Neural cell (in vitro differentiated cells): ENCODE data around the gene CLDN2. TPM values are rescaled to one million over a fixed set of nuclear protein-coding genes. Genes with fewer than 3 reads are reported as not detected.
A peak's percentile ranks its signal among the peaks of the same experiment; 100 is the strongest.
"Not testable (repeated sequence)": the region's sequence is repeated elsewhere in the genome, so short reads cannot be mapped to it uniquely, and the experiment has no call there.

Experiments used
- H2AFZ ChIP-seq: fragments of 200-600, 300-800 bp; sonication (generic), shearing (Covaris generic); 2 replicates; pipeline ENCODE4 v1.6.0; 2014; ENCODE audit warnings: low read depth, mild to moderate bottlenecking, antibody characterized with exemption, low read length, moderate library complexity
- H3F3A ChIP-seq: fragments of 200-600 bp; shearing (Covaris generic); 2 replicates; pipeline ENCODE4 v1.6.1; 2016; ENCODE audit warnings: mild to moderate bottlenecking, moderate library complexity, mixed read lengths, antibody characterized with exemption, low read length; ENCODE audit not compliant: insufficient read depth, poor library complexity, severe bottlenecking
- H3K27ac ChIP-seq: fragments of 200-600, 300-800 bp; sonication (generic), shearing (Covaris generic); 2 replicates; pipeline ENCODE4 v1.5.1; 2014; ENCODE audit warnings: mild to moderate bottlenecking, low read length, moderate library complexity
- H3K27me3 ChIP-seq: fragments of 300-800, 200-600 bp; sonication (generic), shearing (Covaris generic); 2 replicates; pipeline ENCODE4 v1.6.0; 2014; ENCODE audit warnings: mild to moderate bottlenecking, low read depth, low read length, moderate library complexity; ENCODE audit not compliant: insufficient read depth
- H3K36me3 ChIP-seq: fragments of 300-800, 200-600 bp; sonication (generic), shearing (Covaris generic); 2 replicates; pipeline ENCODE4 v1.5.1; 2014; ENCODE audit warnings: mild to moderate bottlenecking, antibody characterized with exemption, low read length, moderate library complexity; ENCODE audit not compliant: insufficient read depth
- H3K4me2 ChIP-seq: fragments of 300-800, 200-600 bp; sonication (generic), shearing (Covaris generic); 2 replicates; pipeline ENCODE4 v1.6.0; 2014; ENCODE audit warnings: mild to moderate bottlenecking, low read length
- H3K4me3 ChIP-seq: fragments of 300-800, 200-600 bp; sonication (generic), shearing (Covaris generic); 2 replicates; pipeline ENCODE4 v1.5.1; 2014; ENCODE audit warnings: mild to moderate bottlenecking, low read length, moderate library complexity
- H3K79me2 ChIP-seq: fragments of 200-600 bp; shearing (Covaris generic); replicated peaks from 2 replicates; pipeline ENCODE4 v1.6.0; 2014; ENCODE audit warnings: mild to moderate bottlenecking, low read length, moderate library complexity; ENCODE audit not compliant: insufficient read depth
- H3K9ac ChIP-seq: fragments of 300-800, 200-600 bp; sonication (generic), shearing (Covaris generic); 2 replicates; pipeline ENCODE4 v1.6.1; 2016; ENCODE audit warnings: mild to moderate bottlenecking, low read length, mixed read lengths
- H3K9me2 ChIP-seq: fragments of 200-600 bp; shearing (Covaris generic); 2 replicates; pipeline ENCODE4 v1.6.1; 2016; ENCODE audit warnings: mild to moderate bottlenecking, low read length, mixed read lengths; ENCODE audit not compliant: insufficient read depth
- H3K9me3 ChIP-seq: fragments of 200-600, 300-800 bp; sonication (generic), shearing (Covaris generic); 2 replicates; pipeline ENCODE4 v1.6.1; 2016; ENCODE audit warnings: mild to moderate bottlenecking, mixed run types, low read length, moderate library complexity, mixed read lengths
- H4K20me1 ChIP-seq: fragments of 200-600 bp; shearing (Covaris generic); 2 replicates; pipeline ENCODE4 v1.6.1; 2016; ENCODE audit warnings: mild to moderate bottlenecking, mixed run types; ENCODE audit not compliant: insufficient read depth
- EP300 ChIP-seq: fragments of 450-650 bp; conservative IDR thresholded peaks from 2 replicates; pipeline ENCODE4 v1.6.1; 2014; ENCODE audit warnings: antibody characterized with exemption, mild to moderate bottlenecking, moderate library complexity; ENCODE audit not compliant: poor library complexity, severe bottlenecking
- EZH2 ChIP-seq: fragments of 200-600, 300-800 bp; shearing (Covaris generic), sonication (generic); IDR thresholded peaks from 2 replicates; pipeline ENCODE4 v1.6.1; 2014; ENCODE audit warnings: antibody characterized with exemption, low read length, borderline replicate concordance, mild to moderate bottlenecking; ENCODE audit not compliant: insufficient read depth, poor library complexity, severe bottlenecking
- MXI1 ChIP-seq: fragments of 450-650 bp; conservative IDR thresholded peaks from 2 replicates; pipeline ENCODE4 v1.6.1; 2014; ENCODE audit warnings: antibody characterized with exemption, mild to moderate bottlenecking; ENCODE audit not compliant: poor library complexity, severe bottlenecking
- POLR2AphosphoS5 ChIP-seq: IDR thresholded peaks from 2 replicates; pipeline ENCODE4 v1.6.1; 2012
- RAD21 ChIP-seq: fragments of 450-650 bp; conservative IDR thresholded peaks from 2 replicates; pipeline ENCODE4 v1.6.1; 2014; ENCODE audit warnings: antibody characterized with exemption, mild to moderate bottlenecking, moderate library complexity
- SMC3 ChIP-seq: fragments of 450-650 bp; conservative IDR thresholded peaks from 2 replicates; pipeline ENCODE4 v1.6.1; 2014; ENCODE audit warnings: antibody characterized with exemption, mild to moderate bottlenecking, moderate library complexity; ENCODE audit not compliant: poor library complexity
- TAF1 ChIP-seq: IDR thresholded peaks from 2 replicates; pipeline ENCODE4 v1.6.1; 2012; ENCODE audit warnings: low read depth
- polyA minus RNA-seq: library from RNA; depleted of rRNA, polyadenylated mRNA; stranded (reverse); fragments of >200 nt; gene quantifications from 2 replicates; pipeline ENCODE4 v1.2.3, GENCODE V29; 2014
- polyA plus RNA-seq: library from polyadenylated mRNA; depleted of rRNA; stranded (reverse); fragments of >200 nt; gene quantifications from 2 replicates; pipeline ENCODE4 v1.2.3, GENCODE V29; 2014
- TF ChIP-seq, protein P1 (sequence below): IDR thresholded peaks from 2 replicates; pipeline ENCODE4 v1.6.1; 2012; ENCODE audit warnings: borderline replicate concordance
- TF ChIP-seq, protein P2 (sequence below): fragments of 450-650 bp; IDR thresholded peaks from 2 replicates; pipeline ENCODE4 v1.5.1; 2014; ENCODE audit warnings: antibody characterized with exemption, mild to moderate bottlenecking, moderate library complexity; ENCODE audit not compliant: poor library complexity, severe bottlenecking

CLDN2 gene, protein sequence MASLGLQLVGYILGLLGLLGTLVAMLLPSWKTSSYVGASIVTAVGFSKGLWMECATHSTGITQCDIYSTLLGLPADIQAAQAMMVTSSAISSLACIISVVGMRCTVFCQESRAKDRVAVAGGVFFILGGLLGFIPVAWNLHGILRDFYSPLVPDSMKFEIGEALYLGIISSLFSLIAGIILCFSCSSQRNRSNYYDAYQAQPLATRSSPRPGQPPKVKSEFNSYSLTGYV
- polyA plus RNA-seq (not detected in 2 replicates), polyA minus RNA-seq (not detected in 2 replicates)

DNA sequence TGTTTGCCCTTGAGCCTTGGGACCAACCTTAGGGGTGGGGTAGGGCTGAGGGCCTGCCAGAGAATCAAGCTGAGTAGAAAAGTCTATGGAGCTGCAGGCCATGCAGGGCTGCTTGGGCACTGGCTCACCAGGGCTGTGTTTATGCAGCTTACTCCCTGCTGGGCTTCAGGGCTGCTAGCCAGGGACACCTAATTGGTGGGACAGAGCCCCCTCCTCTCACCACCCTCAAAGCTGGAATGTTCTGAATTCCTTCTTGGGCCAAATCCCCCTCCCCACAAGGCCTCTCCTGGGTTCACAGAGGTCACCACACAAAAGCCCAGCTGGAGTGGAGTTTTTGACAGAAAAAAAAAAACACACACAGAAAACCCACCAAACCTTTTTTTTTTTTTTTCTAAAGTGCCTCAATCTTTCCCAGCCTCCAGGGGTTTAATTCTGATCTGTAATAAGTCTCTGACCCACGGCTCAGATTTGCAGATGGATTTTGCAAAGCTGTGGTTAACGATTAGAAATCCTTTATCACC lies at the start of gene CLDN2:
CLDN2 (plus strand) TSS at position 471 of the 521 bp plus-strand sequence. CDS start 7,827 bp downstream, outside the sequence.
- Histone ChIP-seq H3K27me3 (no peaks in the 10 kb centered on the region), H3K4me2 (no peak within 1 kb of the TSS), H4K20me1 (no peaks in the 10 kb centered on the region), H3K9me2 (no peaks in the 10 kb centered on the region), H3F3A (no peaks in the 10 kb centered on the region), H2AFZ (no peak within 1 kb of the TSS), H3K79me2 (no peaks in the 10 kb centered on the region), H3K9me3 (no peaks in the 10 kb centered on the region), H3K27ac (no peak within 1 kb of the TSS), H3K4me3 (no peak within 1 kb of the TSS), H3K9ac (no peak within 1 kb of the TSS), H3K36me3 (no peaks in the 10 kb centered on the region)
- TF ChIP-seq MXI1 (no peak), RAD21 (no peak), EZH2 (no peak), EP300 (no peak), POLR2AphosphoS5 (no peak)
- TF ChIP-seq, protein P1, sequence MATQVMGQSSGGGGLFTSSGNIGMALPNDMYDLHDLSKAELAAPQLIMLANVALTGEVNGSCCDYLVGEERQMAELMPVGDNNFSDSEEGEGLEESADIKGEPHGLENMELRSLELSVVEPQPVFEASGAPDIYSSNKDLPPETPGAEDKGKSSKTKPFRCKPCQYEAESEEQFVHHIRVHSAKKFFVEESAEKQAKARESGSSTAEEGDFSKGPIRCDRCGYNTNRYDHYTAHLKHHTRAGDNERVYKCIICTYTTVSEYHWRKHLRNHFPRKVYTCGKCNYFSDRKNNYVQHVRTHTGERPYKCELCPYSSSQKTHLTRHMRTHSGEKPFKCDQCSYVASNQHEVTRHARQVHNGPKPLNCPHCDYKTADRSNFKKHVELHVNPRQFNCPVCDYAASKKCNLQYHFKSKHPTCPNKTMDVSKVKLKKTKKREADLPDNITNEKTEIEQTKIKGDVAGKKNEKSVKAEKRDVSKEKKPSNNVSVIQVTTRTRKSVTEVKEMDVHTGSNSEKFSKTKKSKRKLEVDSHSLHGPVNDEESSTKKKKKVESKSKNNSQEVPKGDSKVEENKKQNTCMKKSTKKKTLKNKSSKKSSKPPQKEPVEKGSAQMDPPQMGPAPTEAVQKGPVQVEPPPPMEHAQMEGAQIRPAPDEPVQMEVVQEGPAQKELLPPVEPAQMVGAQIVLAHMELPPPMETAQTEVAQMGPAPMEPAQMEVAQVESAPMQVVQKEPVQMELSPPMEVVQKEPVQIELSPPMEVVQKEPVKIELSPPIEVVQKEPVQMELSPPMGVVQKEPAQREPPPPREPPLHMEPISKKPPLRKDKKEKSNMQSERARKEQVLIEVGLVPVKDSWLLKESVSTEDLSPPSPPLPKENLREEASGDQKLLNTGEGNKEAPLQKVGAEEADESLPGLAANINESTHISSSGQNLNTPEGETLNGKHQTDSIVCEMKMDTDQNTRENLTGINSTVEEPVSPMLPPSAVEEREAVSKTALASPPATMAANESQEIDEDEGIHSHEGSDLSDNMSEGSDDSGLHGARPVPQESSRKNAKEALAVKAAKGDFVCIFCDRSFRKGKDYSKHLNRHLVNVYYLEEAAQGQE: no peak

DNA sequence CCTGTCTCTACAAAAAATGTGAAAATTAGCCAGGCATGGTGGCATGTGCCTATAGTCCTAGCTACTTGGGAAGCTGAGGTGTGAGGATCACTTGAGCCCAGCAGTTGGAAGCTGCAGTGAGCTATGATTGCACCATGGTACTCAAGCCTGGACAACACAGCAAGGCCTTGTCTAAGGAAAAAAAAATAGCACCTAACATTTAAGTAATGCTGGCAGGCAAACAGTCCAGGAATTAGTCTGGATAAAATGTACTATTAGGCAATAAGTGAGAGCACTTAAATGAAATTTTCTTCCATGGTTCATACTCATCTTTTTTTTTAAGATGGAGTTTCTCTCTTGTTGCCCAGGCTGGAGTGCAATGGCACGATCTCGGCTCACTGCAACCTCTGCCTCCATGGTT lies 47.4 kb upstream of the CLDN2 start:
- H3K27me3 ChIP-seq: not testable (repeated sequence)

DNA sequence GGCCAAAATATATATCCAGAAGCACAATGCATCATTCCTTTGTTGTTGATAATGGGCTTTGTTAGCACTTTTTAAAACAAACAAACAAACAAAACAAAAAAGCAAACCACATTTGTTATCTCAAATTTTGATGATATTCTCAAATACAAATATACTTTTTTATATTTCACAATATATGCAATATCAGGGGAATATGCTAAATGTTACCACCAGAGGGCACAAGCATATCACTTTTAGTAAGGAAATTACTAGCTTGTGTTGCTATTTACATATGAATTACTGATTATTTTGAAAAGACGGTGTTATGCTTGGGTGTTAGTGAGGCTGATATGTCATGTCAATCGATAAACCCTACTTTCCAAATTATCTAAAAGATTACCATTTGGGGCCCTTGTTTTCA lies 46.1 kb upstream of the CLDN2 start:
- Histone ChIP-seq H2AFZ (no peak overlapping the region), H3K4me2 (no peak overlapping the region), H3K36me3 (no peaks in the 10 kb centered on the region), H3K27ac (no peak overlapping the region), H3K27me3 (no peaks in the 10 kb centered on the region), H3K9me3 (no peaks in the 10 kb centered on the region), H3F3A (no peaks in the 10 kb centered on the region), H3K4me3 (no peak overlapping the region), H3K9ac (no peak overlapping the region), H3K9me2 (no peaks in the 10 kb centered on the region), H4K20me1 (no peaks in the 10 kb centered on the region), H3K79me2 (no peaks in the 10 kb centered on the region)
- TF ChIP-seq, protein P1: no peak
- TF ChIP-seq TAF1 (no peak), RAD21 (peak; percentile 55), SMC3 (peak; percentile 44), EP300 (no peak), POLR2AphosphoS5 (no peak), MXI1 (no peak), EZH2 (no peak)
- TF ChIP-seq, protein P2, sequence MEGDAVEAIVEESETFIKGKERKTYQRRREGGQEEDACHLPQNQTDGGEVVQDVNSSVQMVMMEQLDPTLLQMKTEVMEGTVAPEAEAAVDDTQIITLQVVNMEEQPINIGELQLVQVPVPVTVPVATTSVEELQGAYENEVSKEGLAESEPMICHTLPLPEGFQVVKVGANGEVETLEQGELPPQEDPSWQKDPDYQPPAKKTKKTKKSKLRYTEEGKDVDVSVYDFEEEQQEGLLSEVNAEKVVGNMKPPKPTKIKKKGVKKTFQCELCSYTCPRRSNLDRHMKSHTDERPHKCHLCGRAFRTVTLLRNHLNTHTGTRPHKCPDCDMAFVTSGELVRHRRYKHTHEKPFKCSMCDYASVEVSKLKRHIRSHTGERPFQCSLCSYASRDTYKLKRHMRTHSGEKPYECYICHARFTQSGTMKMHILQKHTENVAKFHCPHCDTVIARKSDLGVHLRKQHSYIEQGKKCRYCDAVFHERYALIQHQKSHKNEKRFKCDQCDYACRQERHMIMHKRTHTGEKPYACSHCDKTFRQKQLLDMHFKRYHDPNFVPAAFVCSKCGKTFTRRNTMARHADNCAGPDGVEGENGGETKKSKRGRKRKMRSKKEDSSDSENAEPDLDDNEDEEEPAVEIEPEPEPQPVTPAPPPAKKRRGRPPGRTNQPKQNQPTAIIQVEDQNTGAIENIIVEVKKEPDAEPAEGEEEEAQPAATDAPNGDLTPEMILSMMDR: peak; percentile 54

More for the DNA sequence above, 47.4 kb upstream of the CLDN2 start:
- not testable (repeated sequence) for H3K9me2 ChIP-seq, H3K9ac ChIP-seq, H3F3A ChIP-seq, H3K4me2 ChIP-seq, H3K27ac ChIP-seq, H3K79me2 ChIP-seq, H3K9me3 ChIP-seq, H4K20me1 ChIP-seq, H3K4me3 ChIP-seq, H3K36me3 ChIP-seq, H2AFZ ChIP-seq
